Breast epithelium (tissue), 4 donors: ENCODE measurements around the gene MMS22L. TPM values are rescaled to one million over a fixed set of nuclear protein-coding genes. Genes with fewer than 3 reads are reported as not detected.

ENCODE experiments used
- DNase-seq, 2 donors: peaks; one replicate each; pipeline ENCODE4 v3.0.0-alpha.2; 2019; ENCODE audit warnings: low spot score in 2 of 2
- H3K27ac ChIP-seq, 2 donors: fragments of 200-600 bp; sonication (generic) in 1 of 2; one replicate each; pipeline ENCODE4 v1.5.1; 2016 to 2019; ENCODE audit warnings: mild to moderate bottlenecking in 1 of 2
- H3K27me3 ChIP-seq, 2 donors: fragments of 200-600 bp; sonication (generic) in 1 of 2; one replicate each; pipeline versions ENCODE4 v1.5.1 to v1.6.0; 2017 to 2019; ENCODE audit warnings: control low read depth in 1 of 2, mild to moderate bottlenecking in 1 of 2
- H3K36me3 ChIP-seq: fragments of 200-600 bp; one replicate; pipeline ENCODE4 v1.5.1; 2019
- H3K4me1 ChIP-seq, 2 donors: fragments of 200-600 bp; sonication (generic); one replicate each; pipeline ENCODE4 v1.5.1; 2016 to 2019; ENCODE audit warnings: control low read depth in 1 of 2
- H3K4me3 ChIP-seq, 3 donors: fragments of 200-600 bp; sonication (generic); 1 replicate in 2 of 3; 2 replicates in 1 of 3; pipeline ENCODE4 v1.5.1; 2016 to 2019; ENCODE audit warnings: mild to moderate bottlenecking in 3 of 3, moderate library complexity in 2 of 3
- H3K9me3 ChIP-seq, 2 donors: fragments of 200-600 bp; sonication (generic) in 1 of 2; one replicate each; pipeline ENCODE4 v1.5.1; 2016 to 2019; ENCODE audit warnings: control low read depth in 1 of 2
- CTCF ChIP-seq, 3 donors: fragments of 450-650 bp; IDR thresholded peaks; one replicate each; pipeline ENCODE4 v1.5.1; 2016 to 2017; ENCODE audit warnings: antibody characterized with exemption in 3 of 3, mild to moderate bottlenecking in 3 of 3, moderate library complexity in 3 of 3
- POLR2A ChIP-seq: fragments of 450-650 bp; IDR thresholded peaks from one replicate; pipeline ENCODE4 v1.6.1; 2016; ENCODE audit warnings: antibody characterized with exemption, mild to moderate bottlenecking, moderate library complexity
- POLR2AphosphoS5 ChIP-seq, 3 donors: sonication (generic); formaldehyde crosslinking; IDR thresholded peaks; one replicate each; pipeline ENCODE4 v1.6.1; 2017; ENCODE audit warnings: antibody characterized with exemption in 3 of 3
- intact Hi-C: fragments of 100-400 bp; cut with DNase I; formaldehyde crosslinking; loops from one replicate; pipeline ENCODE4 v1.15.1; 2023; ENCODE audit warnings: low total_unique reads
- total RNA-seq, 3 donors: library from RNA; depleted of rRNA; stranded (reverse); fragments of >200 nt; gene quantifications; one replicate each; pipeline ENCODE4 v1.1.0, GENCODE V29; 2016

The MMS22L gene
- total RNA-seq, 3 donors from 2014 or later: 5.4 to 16.2 (median 9.5) TPM

GRCh38 chr6:97100696-97101095 lies 182.3 kb downstream of the MMS22L start:
- H3K4me3 ChIP-seq: no peak overlapping the region
- intact Hi-C loops: loop anchor here (5.0 kb wide), 1 partner anchor 1833 kb away; no protein-coding TSS in a partner anchor
- no peak for DNase-seq
- no peak overlapping the region for H3K27ac ChIP-seq
- no peaks in the 10 kb centered on the region for H3K36me3 ChIP-seq
- H3K9me3 ChIP-seq: no peaks in the 10 kb centered on the region
- no peaks in the 10 kb centered on the region for H3K4me1 ChIP-seq
- TF ChIP-seq CTCF (IDR thresholded peaks at IDR 0.05) (no peak), POLR2A (no peak), POLR2AphosphoS5 (IDR thresholded peaks at IDR 0.05) (no peak)
- H3K27me3 ChIP-seq: no peaks in the 10 kb centered on the region

- intact Hi-C loops: no loop called here
- Histone ChIP-seq H3K4me3 (no peak overlapping the region), H3K4me1 (no peaks in the 10 kb centered on the region), H3K36me3 (no peaks in the 10 kb centered on the region), H3K27me3 (no peaks in the 10 kb centered on the region), H3K9me3 (no peaks in the 10 kb centered on the region), H3K27ac (no peak overlapping the region)
- DNase-seq: no peak
- TF ChIP-seq CTCF (IDR thresholded peaks at IDR 0.05): no peak
- TF ChIP-seq POLR2AphosphoS5 (IDR thresholded peaks at IDR 0.05): no peak
- TF ChIP-seq POLR2A: no peak
Measured at GRCh38 chr6:97097068-97098047, 185.7 kb downstream of the MMS22L start.

DNA sequence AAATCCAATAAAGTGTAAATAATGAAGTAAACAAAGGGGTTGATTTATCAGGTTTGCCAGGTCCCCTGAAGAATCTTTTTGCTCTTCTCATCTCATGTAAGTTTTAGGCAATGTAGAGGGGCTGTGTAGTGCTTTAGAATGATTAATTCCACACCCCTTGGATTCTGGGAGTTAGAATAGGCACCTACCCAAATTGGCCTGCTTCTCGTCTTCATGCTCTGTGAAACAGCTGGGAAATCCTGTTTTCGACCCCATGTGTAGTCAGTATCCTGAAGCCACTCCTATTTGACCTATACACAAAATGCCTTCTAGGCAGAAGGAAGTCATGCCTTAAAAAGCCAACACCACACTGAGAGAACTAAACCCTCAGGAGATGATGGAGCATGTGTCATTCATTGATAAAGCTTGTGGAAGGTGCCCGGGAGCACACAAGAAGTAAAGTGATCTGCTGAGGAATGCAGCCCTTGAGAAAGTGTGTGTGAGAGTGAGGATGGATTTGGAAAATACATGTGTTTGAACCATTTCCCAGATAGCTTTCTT lies 187.6 kb downstream of the MMS22L start:
- no peak for DNase-seq
- Histone ChIP-seq H3K36me3 (no peaks in the 10 kb centered on the region), H3K27me3 (no peaks in the 10 kb centered on the region), H3K9me3 (no peaks in the 10 kb centered on the region), H3K4me3 (no peak overlapping the region), H3K27ac (no peak overlapping the region), H3K4me1 (no peaks in the 10 kb centered on the region)
- TF ChIP-seq POLR2A (no peak), POLR2AphosphoS5 (IDR thresholded peaks at IDR 0.05) (no peak), CTCF (IDR thresholded peaks at IDR 0.05) (no peak)
- intact Hi-C loops: no loop called here

DNA sequence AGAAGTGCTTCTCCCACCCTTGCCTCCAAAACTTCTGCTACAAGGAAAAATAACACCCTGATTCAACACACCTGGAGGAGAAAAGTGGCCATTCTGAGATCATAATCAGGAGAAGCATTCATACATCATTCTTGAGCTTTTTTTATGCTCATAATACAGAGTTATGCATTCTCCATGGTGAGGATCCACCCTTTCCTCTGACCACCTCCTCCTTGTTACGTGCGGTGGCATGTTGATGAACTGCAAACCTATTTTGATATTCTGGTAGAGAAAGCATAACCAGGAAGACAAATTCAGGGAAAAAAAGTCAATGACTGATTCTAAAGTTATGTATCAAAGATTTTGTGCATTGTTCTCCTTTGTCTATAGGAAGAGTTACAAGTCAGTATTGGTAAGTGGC lies 188.6 kb downstream of the MMS22L start:
- no peak for DNase-seq
- Histone ChIP-seq H3K4me3 (no peak overlapping the region), H3K36me3 (no peaks in the 10 kb centered on the region), H3K27ac (no peak overlapping the region), H3K27me3 (no peaks in the 10 kb centered on the region), H3K9me3 (no peaks in the 10 kb centered on the region), H3K4me1 (no peaks in the 10 kb centered on the region)
- intact Hi-C loops: no loop called here
- TF ChIP-seq CTCF (IDR thresholded peaks at IDR 0.05) (no peak), POLR2A (no peak), POLR2AphosphoS5 (IDR thresholded peaks at IDR 0.05) (no peak)

GRCh38 chr6:97092673-97093305 lies 190.2 kb downstream of the MMS22L start:
- intact Hi-C loops: no loop called here
- H3K36me3 ChIP-seq: no peaks in the 10 kb centered on the region
- no peaks in the 10 kb centered on the region for H3K27me3 ChIP-seq
- H3K4me1 ChIP-seq: no peaks in the 10 kb centered on the region
- no peak overlapping the region for H3K4me3 ChIP-seq
- H3K27ac ChIP-seq: no peak overlapping the region
- H3K9me3 ChIP-seq: no peaks in the 10 kb centered on the region
- TF ChIP-seq CTCF (IDR thresholded peaks at IDR 0.05) (no peak), POLR2A (no peak), POLR2AphosphoS5 (IDR thresholded peaks at IDR 0.05) (no peak)
- DNase-seq: no peak
